SK-N-MC (cell line): ENCODE data around the gene MADD.

Experiments
- DNase-seq: peaks from one replicate; pipeline ENCODE4 v3.0.0-alpha.2; 2011; ENCODE audit warnings: low read depth, low spot score
- H3K27ac ChIP-seq: fragments of 200-600 bp; sonication (generic); 2 replicates; pipeline ENCODE4 v1.5.1; 2016; ENCODE audit warnings: mixed run types
- H3K36me3 ChIP-seq: fragments of 200-600 bp; sonication (generic); 2 replicates; pipeline ENCODE4 v1.6.1; 2017; ENCODE audit warnings: antibody characterized with exemption, low read length, mixed read lengths; ENCODE audit not compliant: insufficient read depth
- H3K4me3 ChIP-seq: fragments of 200-600 bp; sonication (generic); 2 replicates; pipeline ENCODE4 v1.5.1; 2016
- H3K9ac ChIP-seq: fragments of 200-600 bp; sonication (generic); 2 replicates; pipeline ENCODE4 v1.8.0; 2017; ENCODE audit warnings: mixed run types, mixed read lengths; ENCODE audit not compliant: insufficient read length
- H3K9me3 ChIP-seq: fragments of 200-600 bp; sonication (generic); 2 replicates; pipeline ENCODE4 v1.6.1; 2017; ENCODE audit warnings: low read depth, mild to moderate bottlenecking, antibody characterized with exemption, low read length, moderate library complexity, mixed read lengths
- EZH2 ChIP-seq: fragments of 200-600 bp; sonication (generic); IDR thresholded peaks from one replicate; pipeline ENCODE4 v1.6.1; 2017; ENCODE audit warnings: antibody characterized with exemption
- FOXP2 ChIP-seq: optimal IDR thresholded peaks from 2 replicates; pipeline ENCODE3; 2011; ENCODE audit warnings: mild to moderate bottlenecking, moderate library complexity; ENCODE audit not compliant: insufficient read depth; ENCODE audit errors: extremely low read length, control extremely low read depth
- POLR2AphosphoS5 ChIP-seq: IDR thresholded peaks from 2 replicates; pipeline ENCODE4 v1.6.1; 2012; ENCODE audit warnings: mild to moderate bottlenecking, low read depth, low read length, borderline replicate concordance

MADD gene

GRCh38 chr11:47236482-47236881 lies 33.5 kb upstream of the MADD start:
- no peak for TF ChIP-seq FOXP2
- TF ChIP-seq EZH2, result no peak
- TF ChIP-seq POLR2AphosphoS5, result no peak; the same call in 1 of the 2 replicates
- DNase-seq, result no peak

GRCh38 chr11:47239852-47240251 lies 30.1 kb upstream of the MADD start:
- TF ChIP-seq FOXP2 (no peak), EZH2 (no peak), POLR2AphosphoS5 (no peak)
- no peak for DNase-seq
- no peak overlapping the region for H3K27ac ChIP-seq
- H3K9ac ChIP-seq, result no peak overlapping the region
- no peak overlapping the region for H3K4me3 ChIP-seq
- no peaks in the 10 kb centered on the region for H3K9me3 ChIP-seq
- H3K36me3 ChIP-seq, result peaks cover 43% of the 10 kb centered on the region

More at GRCh38 chr11:47236482-47236881, 33.5 kb upstream of the MADD start:
- Histone ChIP-seq H3K4me3 (no peak overlapping the region), H3K36me3 (peaks cover 22% of the 10 kb centered on the region), H3K9me3 (no peaks in the 10 kb centered on the region), H3K9ac (no peak overlapping the region), H3K27ac (no peak overlapping the region)

DNA sequence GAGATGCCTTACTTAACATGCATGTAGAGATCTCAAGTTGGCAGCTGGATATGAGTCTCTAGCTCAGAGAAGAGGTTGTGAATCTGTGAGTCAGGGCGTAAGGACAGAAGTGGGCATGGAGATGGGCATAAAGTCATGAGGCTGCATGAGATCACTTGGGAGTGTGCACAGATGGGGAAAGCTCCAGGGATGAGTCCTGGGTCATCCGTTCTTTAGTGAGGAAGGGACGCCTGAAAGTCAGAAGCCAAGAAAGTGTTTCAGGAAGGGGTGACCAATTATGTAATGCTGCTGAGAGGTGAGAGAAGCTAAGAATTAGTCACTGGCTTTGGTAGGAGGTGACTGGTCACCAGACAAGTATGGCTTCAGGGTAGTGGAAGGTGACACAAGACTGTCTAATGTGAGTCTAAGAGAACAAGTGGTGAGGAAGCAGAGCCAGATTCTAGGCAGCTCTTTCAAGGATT lies 28.1 kb upstream of the MADD start:
- Histone ChIP-seq H3K36me3 (peaks cover 47% of the 10 kb centered on the region), H3K4me3 (no peak overlapping the region), H3K9ac (no peak overlapping the region), H3K27ac (no peak overlapping the region), H3K9me3 (no peaks in the 10 kb centered on the region)
- DNase-seq, result no peak
- TF ChIP-seq FOXP2 (no peak), EZH2 (no peak), POLR2AphosphoS5 (no peak)

GRCh38 chr11:47242596-47243192 lies 27.2 kb upstream of the MADD start:
- Histone ChIP-seq H3K36me3 (peaks cover 50% of the 10 kb centered on the region), H3K4me3 (no peak overlapping the region), H3K9ac (no peak overlapping the region), H3K9me3 (no peaks in the 10 kb centered on the region), H3K27ac (no peak overlapping the region)
- DNase-seq, result no peak
- no peak for TF ChIP-seq POLR2AphosphoS5
- TF ChIP-seq EZH2, result no peak
- no peak for TF ChIP-seq FOXP2

GRCh38 chr11:47243454-47243853 lies 26.5 kb upstream of the MADD start:
- no peak for DNase-seq
- TF ChIP-seq POLR2AphosphoS5 (no peak), FOXP2 (no peak), EZH2 (no peak)
- no peak overlapping the region for H3K9ac ChIP-seq
- H3K27ac ChIP-seq, result 0 out of 2 replicates have a peak overlapping the region, but pooled peaks have one; percentile 6
- H3K4me3 ChIP-seq, result no peak overlapping the region
- H3K9me3 ChIP-seq, result no peaks in the 10 kb centered on the region
- H3K36me3 ChIP-seq, result peaks cover 50% of the 10 kb centered on the region

- Histone ChIP-seq H3K9ac (no peak overlapping the region), H3K36me3 (peaks cover 39% of the 10 kb centered on the region), H3K9me3 (no peaks in the 10 kb centered on the region), H3K27ac (peak overlapping the region; percentile 83), H3K4me3 (peak overlapping the region; percentile 44)
- no peak for DNase-seq
- TF ChIP-seq EZH2 (no peak), FOXP2 (no peak), POLR2AphosphoS5 (no peak)
Observed at GRCh38 chr11:47244448-47245350, 25.2 kb upstream of the MADD start.

- Histone ChIP-seq H3K9ac (no peak overlapping the region), H3K27ac (peak overlapping the region; percentile 83; the same call in 1 of the 2 replicates), H3K36me3 (peaks cover 32% of the 10 kb centered on the region; the same call in 1 of the 2 replicates), H3K4me3 (no peak overlapping the region), H3K9me3 (no peaks in the 10 kb centered on the region)
- no peak for TF ChIP-seq POLR2AphosphoS5
- no peak for TF ChIP-seq EZH2
- no peak for TF ChIP-seq FOXP2
- no peak for DNase-seq
Observed at GRCh38 chr11:47245611-47246357, 24.1 kb upstream of the MADD start.
